AG04449 (cell line): ENCODE measurements around the gene TMTC2.

Source experiments
- CTCF ChIA-PET: fragments of 350-600 bp; formaldehyde crosslinking; extraction: SDS; loops from one replicate; lab custom pipeline; 2021; ENCODE audit warnings: antibody characterized with exemption; lab: Yijun Ruan, JAX
- POLR2A ChIA-PET: fragments of 400-600, 350-600 bp; formaldehyde crosslinking; extraction: SDS; loops from one replicate; lab custom pipeline; 2020; ENCODE audit warnings: antibody characterized with exemption, inconsistent platforms; lab: Yijun Ruan, JAX
- DNase-seq: peaks from one replicate; pipeline ENCODE4 v3.0.0-alpha.2; 2010; ENCODE audit warnings: low read depth, low spot score
- H3K4me3 ChIP-seq: 2 replicates; pipeline ENCODE4 v1.5.1; 2011; ENCODE audit warnings: low read depth, mild to moderate bottlenecking, control low read depth, low read length
- TF ChIP-seq, protein P1 (sequence below): IDR thresholded peaks from one replicate; pipeline ENCODE4 v1.5.1; 2011; ENCODE audit warnings: mild to moderate bottlenecking, moderate library complexity, low read length, control low read depth, inconsistent platforms; ENCODE audit not compliant: insufficient read depth; ENCODE audit errors: missing control alignments

Gene TMTC2

DNA sequence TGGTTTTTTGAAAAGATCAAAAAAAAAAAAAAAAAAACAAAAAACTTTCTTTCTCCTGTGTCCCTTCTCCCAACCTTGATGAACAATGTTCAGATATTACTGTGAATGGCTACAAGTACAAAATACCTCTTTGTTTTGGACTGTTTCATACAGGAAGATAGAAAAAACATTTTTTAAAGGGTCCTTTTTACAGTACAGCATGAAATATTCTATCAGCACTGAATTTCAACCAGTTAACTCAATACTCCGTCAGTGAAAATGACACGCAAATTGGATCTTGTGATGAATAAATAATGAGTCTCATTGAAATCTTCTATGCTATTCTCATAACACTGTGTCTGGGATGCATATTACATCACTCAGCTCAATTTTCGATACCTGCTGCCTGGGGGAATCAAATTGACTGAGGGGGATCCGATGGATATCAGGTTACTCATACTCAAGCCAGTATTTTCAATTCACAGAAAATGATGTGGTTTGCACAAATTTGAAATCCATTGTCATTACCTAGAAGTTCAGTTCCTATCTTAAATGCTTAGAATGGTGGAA, 179.6 kb downstream of the TMTC2 start:
- ChIA-PET CTCF (no interaction called here), POLR2A (no interaction called here)
- no peak overlapping the region for H3K4me3 ChIP-seq
- DNase-seq: no peak
- TF ChIP-seq, protein P1, sequence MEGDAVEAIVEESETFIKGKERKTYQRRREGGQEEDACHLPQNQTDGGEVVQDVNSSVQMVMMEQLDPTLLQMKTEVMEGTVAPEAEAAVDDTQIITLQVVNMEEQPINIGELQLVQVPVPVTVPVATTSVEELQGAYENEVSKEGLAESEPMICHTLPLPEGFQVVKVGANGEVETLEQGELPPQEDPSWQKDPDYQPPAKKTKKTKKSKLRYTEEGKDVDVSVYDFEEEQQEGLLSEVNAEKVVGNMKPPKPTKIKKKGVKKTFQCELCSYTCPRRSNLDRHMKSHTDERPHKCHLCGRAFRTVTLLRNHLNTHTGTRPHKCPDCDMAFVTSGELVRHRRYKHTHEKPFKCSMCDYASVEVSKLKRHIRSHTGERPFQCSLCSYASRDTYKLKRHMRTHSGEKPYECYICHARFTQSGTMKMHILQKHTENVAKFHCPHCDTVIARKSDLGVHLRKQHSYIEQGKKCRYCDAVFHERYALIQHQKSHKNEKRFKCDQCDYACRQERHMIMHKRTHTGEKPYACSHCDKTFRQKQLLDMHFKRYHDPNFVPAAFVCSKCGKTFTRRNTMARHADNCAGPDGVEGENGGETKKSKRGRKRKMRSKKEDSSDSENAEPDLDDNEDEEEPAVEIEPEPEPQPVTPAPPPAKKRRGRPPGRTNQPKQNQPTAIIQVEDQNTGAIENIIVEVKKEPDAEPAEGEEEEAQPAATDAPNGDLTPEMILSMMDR: no peak

DNA sequence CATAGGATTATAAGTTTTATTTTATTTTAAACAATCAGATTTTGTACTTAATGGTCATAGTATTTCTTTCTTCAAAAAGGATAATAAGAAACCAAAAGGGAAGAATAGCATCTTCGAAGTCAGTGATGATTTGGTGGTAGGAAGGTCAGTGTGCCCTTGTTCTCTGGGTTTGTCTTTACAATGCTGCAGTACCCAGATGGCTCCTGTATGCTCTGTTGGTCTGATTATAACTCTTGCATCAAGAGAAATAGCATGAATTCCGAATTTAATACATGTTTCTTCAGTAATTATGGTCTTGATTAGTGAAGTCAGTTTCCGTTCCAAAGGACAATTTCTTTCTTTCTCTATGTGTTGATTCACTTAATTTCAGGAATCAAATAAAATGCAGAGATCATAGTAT, 180.2 kb downstream of the TMTC2 start:
- no peak overlapping the region for H3K4me3 ChIP-seq
- ChIA-PET CTCF (no interaction called here), POLR2A (no interaction called here)
- TF ChIP-seq, protein P1: no peak
- no peak for DNase-seq

DNA sequence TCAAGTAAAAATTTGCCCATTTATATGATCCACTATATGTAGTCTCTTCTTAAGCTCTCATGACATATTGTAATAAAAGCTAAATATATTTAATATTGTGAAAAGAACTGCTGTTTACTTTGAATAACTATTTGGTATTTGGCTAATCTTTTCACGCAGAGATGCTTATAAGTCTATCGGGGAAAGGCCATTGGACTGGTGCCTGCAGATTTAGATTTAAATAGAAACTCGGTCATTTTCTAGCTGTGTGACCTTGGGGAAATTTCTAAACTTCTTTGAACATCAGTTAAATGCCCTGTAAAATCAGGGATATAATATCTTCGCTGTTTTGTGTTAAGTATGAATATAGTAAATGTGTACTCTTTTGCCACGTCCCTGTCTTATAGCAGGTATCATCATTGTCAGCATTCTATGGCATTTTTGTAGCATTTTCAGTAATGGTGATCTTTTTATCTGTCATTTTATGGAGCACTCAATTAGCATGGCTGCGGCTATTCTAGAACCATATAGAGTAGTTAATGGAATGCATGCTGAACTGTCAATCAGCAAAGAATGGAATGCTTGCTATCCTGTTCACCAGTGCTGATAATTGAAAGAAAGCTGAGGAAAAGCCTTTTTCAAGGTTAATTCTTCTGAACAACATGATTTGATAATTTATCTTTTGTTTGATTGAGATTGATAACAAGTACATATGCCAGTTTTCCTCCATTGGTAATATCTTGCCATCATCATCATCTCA, 181.2 kb downstream of the TMTC2 start:
- H3K4me3 ChIP-seq: no peak overlapping the region
- TF ChIP-seq, protein P1: no peak
- ChIA-PET POLR2A (no interaction called here), CTCF (no interaction called here)
- DNase-seq: no peak

DNA sequence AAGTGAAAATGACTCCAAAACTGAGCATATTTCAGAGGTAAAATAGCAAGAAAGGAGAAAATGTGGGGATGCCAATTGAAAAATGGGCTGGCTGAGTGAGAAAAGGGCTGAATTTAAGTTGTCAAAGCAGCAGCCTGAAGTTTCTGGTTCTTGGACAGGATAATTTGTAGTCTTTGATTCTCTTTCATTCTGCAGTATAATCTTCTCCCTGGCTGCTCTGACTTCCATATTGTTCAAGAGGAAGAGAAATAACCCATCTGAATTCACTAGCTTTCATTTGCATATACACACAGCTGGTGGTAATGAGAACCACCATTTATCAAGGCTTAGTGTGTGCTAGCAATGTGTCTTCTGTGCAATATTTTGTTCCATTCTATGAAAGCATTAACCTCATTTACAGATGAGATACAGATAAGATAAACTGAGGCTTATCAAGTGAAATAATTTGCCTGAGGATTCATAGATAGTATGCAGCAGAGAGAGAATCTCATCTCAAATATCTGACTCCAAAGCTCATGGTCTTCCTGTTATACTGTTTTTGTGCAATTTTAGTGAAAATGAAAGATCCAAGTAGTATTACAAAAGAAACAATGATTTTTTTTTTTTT, 184.2 kb downstream of the TMTC2 start:
- no peak overlapping the region for H3K4me3 ChIP-seq
- ChIA-PET CTCF (no interaction called here), POLR2A (no interaction called here)
- TF ChIP-seq, protein P1: no peak
- no peak for DNase-seq

DNA sequence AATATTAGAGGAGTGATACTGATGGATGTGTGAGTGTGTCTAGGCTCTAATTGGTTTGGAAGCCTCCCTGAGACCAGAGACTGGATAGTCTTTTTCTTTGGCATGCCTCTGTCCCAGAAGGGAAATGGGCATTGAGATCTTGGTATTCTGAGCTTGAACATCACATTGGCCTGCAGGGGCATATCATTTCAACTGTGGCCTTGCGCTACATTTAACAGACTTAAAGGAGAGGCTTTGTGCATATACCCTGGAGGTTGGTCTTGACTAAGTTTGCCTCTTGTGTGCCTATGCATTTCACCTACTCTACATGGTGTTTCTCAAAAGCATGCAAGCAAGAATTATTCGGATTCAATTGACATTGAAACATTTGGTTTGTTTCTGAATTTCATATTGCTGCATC, 185.4 kb downstream of the TMTC2 start:
- POLR2A ChIA-PET: no interaction called here
- CTCF ChIA-PET: no interaction called here
- no peak overlapping the region for H3K4me3 ChIP-seq
- TF ChIP-seq, protein P1: no peak
- no peak for DNase-seq

DNA sequence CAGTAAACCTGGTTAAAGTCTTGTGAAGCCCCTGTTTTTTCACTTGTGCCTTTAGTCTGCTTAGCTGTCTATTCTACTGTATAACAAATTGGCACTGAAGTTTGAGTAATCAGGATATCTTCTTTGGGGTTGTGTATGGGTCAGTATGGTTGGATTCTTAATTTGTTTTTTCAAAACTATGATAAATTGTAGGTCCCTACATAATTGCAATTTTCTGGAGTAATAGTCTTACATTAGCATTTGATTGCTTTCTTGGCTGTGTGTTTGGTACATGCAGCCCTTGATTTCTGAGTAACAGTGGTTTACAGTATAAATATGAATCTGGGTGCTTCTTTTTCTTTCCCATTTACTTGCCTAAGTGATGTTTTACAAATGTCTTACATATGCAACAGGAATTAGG, 186.6 kb downstream of the TMTC2 start:
- POLR2A ChIA-PET: no interaction called here
- no peak overlapping the region for H3K4me3 ChIP-seq
- CTCF ChIA-PET: no interaction called here
- TF ChIP-seq, protein P1: no peak
- no peak for DNase-seq
